Stomach (tissue), 9 donors: ENCODE data around the gene IMMT. TPM values are rescaled to one million over a fixed set of nuclear protein-coding genes. Genes with fewer than 3 reads are reported as not detected.

ENCODE experiments used
- DNase-seq, 2 donors: peaks; one replicate each; pipeline versions ENCODE4 v3.0.0 to v3.0.0-alpha.2; 2013 to 2019
- H3K27ac ChIP-seq, 5 donors: fragments of 200-600 bp in 4 of 5; sonication (generic) in 4 of 5; one replicate each; pipeline ENCODE4 v1.5.1; 2013 to 2019; ENCODE audit warnings: mild to moderate bottlenecking in 1 of 5, moderate library complexity in 1 of 5
- H3K27me3 ChIP-seq, 3 donors: fragments of 200-600 bp; sonication (generic); one replicate each; pipeline ENCODE4 v1.5.1; 2017 to 2019; ENCODE audit warnings: mixed run types in 1 of 3
- H3K36me3 ChIP-seq, 4 donors: fragments of 200-600 bp; sonication (generic); 1 replicate in 3 of 4; 2 replicates in 1 of 4; pipeline ENCODE4 v1.5.1; 2016 to 2019
- H3K4me1 ChIP-seq, 4 donors: fragments of 200-600 bp; sonication (generic); one replicate each; pipeline ENCODE4 v1.5.1; 2016 to 2019
- H3K4me3 ChIP-seq, 4 donors: fragments of 200-600 bp; sonication (generic) in 3 of 4; one replicate each; pipeline ENCODE4 v1.5.1; 2016 to 2019; ENCODE audit warnings: mild to moderate bottlenecking in 1 of 4
- H3K9me3 ChIP-seq, 4 donors: fragments of 200-600 bp; sonication (generic); one replicate each; pipeline ENCODE4 v1.5.1; 2016 to 2019
- CTCF ChIP-seq, 7 experiments: fragments of 450-650 bp in 4 of 7; fragments of 200-600 bp in 3 of 7; sonication (generic) in 3 of 7; IDR thresholded peaks; one replicate each; pipeline ENCODE4 v1.5.1; 2016 to 2019; ENCODE audit warnings: antibody characterized with exemption in 7 of 7, control low read depth in 2 of 7, mild to moderate bottlenecking in 1 of 7
- EP300 ChIP-seq: sonication (generic); formaldehyde crosslinking; IDR thresholded peaks from one replicate; pipeline ENCODE4 v1.6.1; 2017; ENCODE audit warnings: antibody characterized with exemption
- POLR2A ChIP-seq, 4 donors: fragments of 450-650 bp; IDR thresholded peaks; one replicate each; pipeline ENCODE4 v1.6.1; 2016; ENCODE audit warnings: antibody characterized with exemption in 4 of 4, control low read depth in 2 of 4, mild to moderate bottlenecking in 1 of 4, moderate library complexity in 1 of 4
- POLR2AphosphoS5 ChIP-seq, 3 donors: sonication (generic); formaldehyde crosslinking; IDR thresholded peaks; one replicate each; pipeline ENCODE4 v1.6.1; 2016; ENCODE audit warnings: antibody characterized with exemption in 3 of 3
- WGBS, 5 donors: extraction: QIAGEN DNeasy Blood & Tissue Kit in 3 of 5; methylation state at CpG; one replicate each; pipeline versions ENCODE4 v1.1.5 to v1.1.7; 2013 to 2018; 5-methylcytosine and 5-hydroxymethylcytosine counted together
- intact Hi-C: fragments of 100-400 bp; cut with DNase I; formaldehyde crosslinking; loops from one replicate; pipeline ENCODE4 v1.15.1; 2023; ENCODE audit warnings: low total_unique reads
- polyA plus RNA-seq, 3 donors: library from polyadenylated mRNA; stranded (reverse); fragments of 200-250 nt; gene quantifications; one replicate each; pipeline ENCODE4 v1.2.3, GENCODE V29; 2013
- small RNA-seq, 4 donors: library from RNA; depleted of rRNA; stranded (forward); fragments of <200 nt; gene quantifications; one replicate each; pipeline ENCODE3, GENCODE V24; 2016
- total RNA-seq, 5 donors: library from RNA; depleted of rRNA; stranded (reverse); fragments of >200 nt; gene quantifications; one replicate each; pipeline versions ENCODE4 v1.1.0 to v1.2.3, GENCODE V29; 2014 to 2016
- donor health status: healthy with polysubstance abuse.
- donor health status: Bipolar disorder and iron deficiency.
- donor health status: healthy.

IMMT gene
- total and polyA plus RNA-seq, 8 donors, result 30.1 to 94.5 (median 42.4) TPM

DNA sequence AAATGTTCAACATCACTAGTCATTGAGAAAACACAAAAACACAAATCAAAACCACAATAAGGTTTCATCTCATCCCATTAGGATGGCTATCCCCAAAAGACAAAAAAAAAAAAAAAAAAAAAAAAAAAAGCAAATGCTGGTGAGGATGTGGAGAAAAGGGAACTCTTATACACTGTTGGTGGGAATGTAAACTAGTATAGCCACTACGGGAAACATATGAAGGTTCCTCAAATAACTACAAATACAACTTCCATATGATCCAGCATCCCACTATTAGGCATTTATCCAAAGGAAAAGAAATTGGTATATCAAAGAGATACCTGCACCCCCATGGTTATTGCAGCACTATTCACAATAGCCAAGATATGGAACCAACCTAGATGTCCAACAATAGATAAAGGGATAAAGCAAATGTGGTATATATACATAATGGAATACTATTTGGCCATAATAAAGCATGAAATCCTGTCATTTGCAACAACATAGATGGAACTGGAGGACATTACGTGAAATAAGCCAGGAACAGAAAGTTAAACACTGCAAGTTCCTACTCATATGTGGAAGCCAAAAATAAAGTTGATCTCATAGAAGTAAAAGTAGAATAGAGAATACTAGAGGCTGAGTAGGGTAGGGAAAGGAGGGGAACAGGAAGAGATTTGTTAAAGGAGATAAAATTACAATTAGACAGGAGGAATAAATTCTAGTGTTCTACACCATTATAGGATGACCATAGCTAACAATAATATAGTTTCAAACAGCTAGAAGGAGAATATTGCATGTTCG is 98.0 kb downstream of the IMMT start:
- H3K4me1 ChIP-seq, result no peaks in the 10 kb centered on the region
- intact Hi-C loops, result no loop called here
- 94 to 97% (median 96%) methylated on average over 3 of the region's 3 CpGs for WGBS, 5 donors
- TF ChIP-seq POLR2A (IDR thresholded peaks at IDR 0.05) (no peak), EP300 (no peak), CTCF (IDR thresholded peaks at IDR 0.05) (no peak), POLR2AphosphoS5 (IDR thresholded peaks at IDR 0.05) (no peak)
- peaks cover 16 to 88% (median 81%) of the 10 kb centered on the region in 4 donors for H3K36me3 ChIP-seq
- no peak for DNase-seq
- no peak overlapping the region for H3K27ac ChIP-seq
- H3K9me3 ChIP-seq, result no peaks in the 10 kb centered on the region
- H3K4me3 ChIP-seq, result no peak overlapping the region
- H3K27me3 ChIP-seq, result no peaks in the 10 kb centered on the region

DNA sequence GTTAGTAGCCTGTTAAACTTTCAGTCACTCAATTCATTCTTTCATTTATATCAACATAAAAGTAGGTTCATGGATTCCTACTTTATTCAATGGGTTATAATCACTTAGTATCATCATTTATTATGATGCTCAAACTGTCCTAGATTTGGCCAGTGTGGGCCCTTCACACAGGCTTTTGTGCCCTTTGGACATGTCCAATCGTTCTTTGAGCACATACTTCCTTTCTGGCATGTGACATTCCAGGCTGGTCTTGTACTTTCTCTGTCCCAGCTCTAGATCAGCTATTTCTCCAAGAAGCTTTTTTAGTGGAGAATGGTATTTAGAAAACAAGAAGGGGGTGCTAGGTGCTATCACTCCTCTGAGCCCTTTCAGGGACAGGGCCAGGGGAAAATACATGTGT is 101.0 kb downstream of the IMMT start:
- no peaks in the 10 kb centered on the region for H3K9me3 ChIP-seq
- no peaks in the 10 kb centered on the region for H3K27me3 ChIP-seq
- no peak overlapping the region for H3K4me3 ChIP-seq
- peaks cover 23 to 95% (median 92%) of the 10 kb centered on the region in 4 donors for H3K36me3 ChIP-seq
- intact Hi-C loops, result no loop called here
- TF ChIP-seq POLR2AphosphoS5 (IDR thresholded peaks at IDR 0.05), result no peak
- TF ChIP-seq EP300, result no peak
- no peak for TF ChIP-seq CTCF (IDR thresholded peaks at IDR 0.05)
- TF ChIP-seq POLR2A (IDR thresholded peaks at IDR 0.05), result no peak
- no peak overlapping the region for H3K27ac ChIP-seq
- no peak for DNase-seq
- no peaks in the 10 kb centered on the region for H3K4me1 ChIP-seq
- 60 to 69% (median 63%) methylated on average over 1 of the region's 1 CpG for WGBS, 5 donors

Small RNAs within 50 kb of the gene (small RNA-seq; reads per million reads assigned to genes)
- 0 reads per million in 4 donors for gene MIR4779
- 0 reads per million in 4 donors for gene RF00019
- gene SNORD94, result 12,730 to 22,963 (median 16,015) reads per million in 4 donors

Other genes starting within 250 kb of the IMMT start
- gene POLR1A, start 89.6 kb downstream of the IMMT start, total RNA-seq, result 10 to 100 TPM in 3 of 5 donors, 1 to 10 TPM in 2; 4.7 to 36.2 (median 10.1) TPM
- gene POLR1A, start 89.6 kb downstream of the IMMT start, polyA plus RNA-seq, result 1 to 10 TPM; 1.4 to 2.6 (median 2.4) TPM
- gene PTCD3, start 89.2 kb downstream of the IMMT start, total RNA-seq, result 100 to 1,000 TPM in 3 of 5 donors, 10 to 100 TPM in 2; 16.8 to 158 (median 134) TPM
- gene PTCD3, start 89.2 kb downstream of the IMMT start, polyA plus RNA-seq, result 10 to 100 TPM in 2 of 3 donors, 1 to 10 TPM in 1; 9.1 to 28.3 (median 13.1) TPM
- gene MRPL35, start 4.0 kb upstream of the IMMT start, total RNA-seq, result 10 to 100 TPM in 4 of 5 donors, 1 to 10 TPM in 1; 3.2 to 57.4 (median 17.4) TPM
- gene MRPL35, start 4.0 kb upstream of the IMMT start, polyA plus RNA-seq, result 10 to 100 TPM; 28.0 to 43.8 (median 32.5) TPM
- 10 to 100 TPM in 3 of 5 donors, 1 to 10 TPM in 1, not detected in 1; 6.4 to 29.9 (median 19.8) TPM for gene REEP1, start 142.2 kb upstream of the IMMT start, total RNA-seq
- gene REEP1, start 142.2 kb upstream of the IMMT start, polyA plus RNA-seq, result 1 to 10 TPM; 2.9 to 5.4 (median 3.0) TPM
- gene KDM3A, start 245.9 kb upstream of the IMMT start, total RNA-seq, result 100 to 1,000 TPM in 1 of 5 donors, 10 to 100 TPM in 4; 27.5 to 101 (median 92.8) TPM
- gene KDM3A, start 245.9 kb upstream of the IMMT start, polyA plus RNA-seq, result 10 to 100 TPM; 10.4 to 20.0 (median 13.6) TPM